Sigmoid colon (tissue), 7 donors: ENCODE results near the gene KLHL1. TPM values are rescaled to one million over a fixed set of nuclear protein-coding genes. Genes with fewer than 3 reads are reported as not detected.

Experiments used
- DNase-seq: peaks from one replicate; pipeline ENCODE4 v3.0.0-alpha.2; 2019
- H3K27ac ChIP-seq, 4 donors: fragments of 200-600 bp; sonication (generic); one replicate each; pipeline ENCODE4 v1.5.1; 2016 to 2019; ENCODE audit warnings: mild to moderate bottlenecking in 1 of 4
- H3K27me3 ChIP-seq, 3 donors: fragments of 200-600 bp; sonication (generic); one replicate each; pipeline ENCODE4 v1.5.1; 2019; ENCODE audit warnings: mild to moderate bottlenecking in 1 of 3
- H3K36me3 ChIP-seq, 4 donors: fragments of 200-600 bp; sonication (generic); one replicate each; pipeline ENCODE4 v1.5.1; 2016 to 2019
- H3K4me1 ChIP-seq, 4 donors: fragments of 200-600 bp; sonication (generic); one replicate each; pipeline ENCODE4 v1.5.1; 2017 to 2019
- H3K4me3 ChIP-seq, 4 donors: fragments of 200-600 bp; sonication (generic); one replicate each; pipeline ENCODE4 v1.5.1; 2017 to 2019; ENCODE audit warnings: mild to moderate bottlenecking in 2 of 4, moderate library complexity in 1 of 4
- H3K9me3 ChIP-seq, 4 donors: fragments of 200-600 bp in 3 of 4; sonication (generic) in 3 of 4; one replicate each; pipeline versions ENCODE4 v1.5.1 to v1.6.1; 2013 to 2019
- EP300 ChIP-seq, 4 donors: sonication (generic); formaldehyde crosslinking; IDR thresholded peaks; one replicate each; pipeline ENCODE4 v1.6.1; 2017; ENCODE audit warnings: antibody characterized with exemption in 4 of 4
- POLR2A ChIP-seq, 2 donors: fragments of 450-650 bp; IDR thresholded peaks; one replicate each; pipeline ENCODE4 v1.6.1; 2016; ENCODE audit warnings: antibody characterized with exemption in 2 of 2, mild to moderate bottlenecking in 2 of 2, moderate library complexity in 2 of 2
- POLR2AphosphoS5 ChIP-seq, 4 donors: sonication (generic); formaldehyde crosslinking; IDR thresholded peaks; one replicate each; pipeline ENCODE4 v1.6.1; 2017; ENCODE audit warnings: antibody characterized with exemption in 4 of 4
- WGBS, 2 donors: extraction: QIAGEN DNeasy Blood & Tissue Kit; methylation state at CpG; one replicate each; pipeline ENCODE4 v1.1.7; 2013; 5-methylcytosine and 5-hydroxymethylcytosine counted together
- intact Hi-C: fragments of 100-400 bp; cut with DNase I; formaldehyde crosslinking; loops from one replicate; pipeline ENCODE4 v1.15.1; 2023
- polyA plus RNA-seq, 3 donors: library from polyadenylated mRNA; stranded (reverse); fragments of 200-250 nt; gene quantifications; one replicate each; pipeline ENCODE4 v1.2.3, GENCODE V29; 2013
- total RNA-seq, 4 donors: library from RNA; depleted of rRNA; stranded (reverse); fragments of >200 nt; gene quantifications; one replicate each; pipeline ENCODE4 v1.1.0, GENCODE V29; 2016
- TF ChIP-seq, protein P1 (sequence below), 4 experiments: fragments of 450-650 bp in 3 of 4; fragments of 200-600 bp in 1 of 4; IDR thresholded peaks; one replicate each; pipeline ENCODE4 v1.5.1; 2016 to 2019; ENCODE audit warnings: antibody characterized with exemption in 4 of 4, mild to moderate bottlenecking in 3 of 4, moderate library complexity in 2 of 4
- donor health status: healthy with polysubstance abuse.
- donor health status: Bipolar disorder and iron deficiency.
- donor health status: healthy.

KLHL1 gene
- total and polyA plus RNA-seq, 7 donors: 0.10 to 0.36 (median 0.27) TPM; not detected in 4

DNA sequence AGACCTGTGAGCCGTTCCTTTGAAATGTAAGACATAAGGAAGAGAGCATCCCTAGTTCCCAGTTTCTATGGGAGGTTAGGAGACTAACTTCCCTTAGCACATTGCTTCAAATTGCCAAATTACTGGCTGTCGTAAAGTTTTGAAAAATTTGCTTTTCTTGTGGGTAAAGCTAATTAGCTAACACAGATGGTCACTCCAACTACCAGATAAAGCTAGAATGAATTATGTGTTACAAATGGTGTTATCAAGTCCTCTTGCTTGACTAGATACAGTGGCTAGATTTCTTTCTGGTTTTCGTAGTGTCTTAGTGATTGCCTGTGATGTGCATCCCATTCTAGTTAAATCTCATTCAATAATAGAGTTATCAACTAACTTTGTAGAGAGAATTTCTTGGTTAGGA is 417.3 kb downstream of the KLHL1 start:
- no peaks in the 10 kb centered on the region for H3K36me3 ChIP-seq
- no peak overlapping the region for H3K27ac ChIP-seq
- no peaks in the 10 kb centered on the region for H3K9me3 ChIP-seq
- intact Hi-C loops: no loop called here
- no peak overlapping the region for H3K4me3 ChIP-seq
- no peak for DNase-seq
- 51 to 72% methylated on average over 3 of the region's 3 CpGs for WGBS, 2 donors
- H3K4me1 ChIP-seq: no peaks in the 10 kb centered on the region
- no peak for TF ChIP-seq POLR2AphosphoS5 (IDR thresholded peaks at IDR 0.05)
- TF ChIP-seq, protein P1, sequence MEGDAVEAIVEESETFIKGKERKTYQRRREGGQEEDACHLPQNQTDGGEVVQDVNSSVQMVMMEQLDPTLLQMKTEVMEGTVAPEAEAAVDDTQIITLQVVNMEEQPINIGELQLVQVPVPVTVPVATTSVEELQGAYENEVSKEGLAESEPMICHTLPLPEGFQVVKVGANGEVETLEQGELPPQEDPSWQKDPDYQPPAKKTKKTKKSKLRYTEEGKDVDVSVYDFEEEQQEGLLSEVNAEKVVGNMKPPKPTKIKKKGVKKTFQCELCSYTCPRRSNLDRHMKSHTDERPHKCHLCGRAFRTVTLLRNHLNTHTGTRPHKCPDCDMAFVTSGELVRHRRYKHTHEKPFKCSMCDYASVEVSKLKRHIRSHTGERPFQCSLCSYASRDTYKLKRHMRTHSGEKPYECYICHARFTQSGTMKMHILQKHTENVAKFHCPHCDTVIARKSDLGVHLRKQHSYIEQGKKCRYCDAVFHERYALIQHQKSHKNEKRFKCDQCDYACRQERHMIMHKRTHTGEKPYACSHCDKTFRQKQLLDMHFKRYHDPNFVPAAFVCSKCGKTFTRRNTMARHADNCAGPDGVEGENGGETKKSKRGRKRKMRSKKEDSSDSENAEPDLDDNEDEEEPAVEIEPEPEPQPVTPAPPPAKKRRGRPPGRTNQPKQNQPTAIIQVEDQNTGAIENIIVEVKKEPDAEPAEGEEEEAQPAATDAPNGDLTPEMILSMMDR (IDR thresholded peaks at IDR 0.05): no peak
- no peak for TF ChIP-seq POLR2A (IDR thresholded peaks at IDR 0.05)
- no peak for TF ChIP-seq EP300 (IDR thresholded peaks at IDR 0.05)
- H3K27me3 ChIP-seq: no peaks in the 10 kb centered on the region

DNA sequence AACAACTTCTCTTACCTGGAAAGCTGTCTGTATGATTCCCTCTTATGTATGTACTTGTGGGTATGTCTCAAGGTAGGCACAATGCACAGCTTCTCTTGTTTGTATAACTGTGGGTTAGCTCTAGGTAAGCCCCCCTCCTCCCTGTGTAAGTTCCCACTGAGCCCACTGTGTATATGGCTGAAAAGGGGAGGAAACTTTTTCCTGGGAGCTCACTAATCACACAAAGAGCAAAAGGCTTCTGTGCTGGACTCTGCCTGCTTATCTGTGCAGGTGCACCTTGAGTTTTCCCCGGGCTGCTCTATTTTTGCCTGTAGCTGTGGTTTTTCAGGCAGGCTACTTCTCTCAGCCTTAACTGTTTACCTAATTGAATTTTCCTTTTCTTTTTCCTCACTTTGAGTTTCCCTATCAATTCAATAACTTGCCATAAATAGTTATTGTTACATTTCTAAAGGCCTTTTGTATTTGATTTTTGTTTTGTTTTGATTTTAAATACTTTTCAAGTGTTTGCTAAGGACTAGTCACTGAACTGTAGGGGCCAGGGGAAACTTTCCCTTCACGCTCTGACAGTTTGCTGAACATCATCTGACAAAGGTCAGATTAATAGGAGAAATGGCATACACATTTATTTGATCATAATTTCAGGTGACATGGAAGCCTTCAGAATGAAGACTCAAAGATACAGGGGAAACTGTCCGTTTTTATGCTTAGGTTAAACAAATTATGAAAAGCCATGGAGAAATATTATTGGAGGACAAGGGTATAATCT is 424.1 kb downstream of the KLHL1 start:
- H3K4me1 ChIP-seq: no peaks in the 10 kb centered on the region
- H3K27me3 ChIP-seq: no peaks in the 10 kb centered on the region
- no peak overlapping the region for H3K4me3 ChIP-seq
- no peaks in the 10 kb centered on the region for H3K36me3 ChIP-seq
- no peaks in the 10 kb centered on the region for H3K9me3 ChIP-seq
- TF ChIP-seq POLR2AphosphoS5 (IDR thresholded peaks at IDR 0.05) (no peak), EP300 (IDR thresholded peaks at IDR 0.05) (no peak)
- no peak for DNase-seq
- 26 to 49% methylated on average over 3 of the region's 3 CpGs for WGBS, 2 donors
- intact Hi-C loops: no loop called here
- no peak overlapping the region for H3K27ac ChIP-seq

DNA sequence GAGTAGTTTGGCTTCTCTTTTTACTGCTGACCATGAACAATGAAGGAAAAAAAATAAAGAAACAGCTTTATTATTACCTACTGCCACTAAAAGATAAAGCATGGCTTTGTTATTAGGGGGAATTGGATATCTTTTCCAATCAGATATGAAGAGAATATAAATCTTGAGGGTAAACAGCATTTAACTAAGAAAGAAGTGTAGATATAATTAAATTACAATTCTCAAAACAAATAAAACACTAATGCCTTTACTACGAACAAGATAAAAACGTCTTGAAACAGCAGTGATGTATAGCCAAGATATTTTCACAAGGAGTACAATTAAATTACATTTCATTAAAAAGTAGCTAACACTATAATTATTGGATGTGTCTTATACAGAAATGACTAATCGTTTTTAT is 426.5 kb downstream of the KLHL1 start:
- H3K36me3 ChIP-seq: no peaks in the 10 kb centered on the region
- intact Hi-C loops: no loop called here
- no peak for DNase-seq

DNA sequence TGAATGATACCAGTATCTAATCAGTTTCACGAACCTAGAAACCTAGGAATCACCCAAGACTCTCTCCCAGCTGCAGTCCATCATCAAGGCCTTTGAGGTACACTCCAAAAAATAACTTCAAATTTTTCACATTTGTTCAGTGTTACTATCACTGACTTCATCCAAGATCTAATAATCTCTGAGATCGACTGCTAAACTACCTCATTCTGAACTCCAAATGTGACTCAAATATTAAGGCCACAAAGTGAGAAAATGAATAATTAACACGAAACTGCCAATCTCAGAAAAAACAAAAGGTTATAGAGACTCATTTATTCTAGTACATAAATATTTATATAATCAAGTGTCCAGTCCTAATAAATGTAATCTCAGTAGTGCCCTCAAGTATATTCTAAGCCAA is 430.9 kb downstream of the KLHL1 start:
- no peaks in the 10 kb centered on the region for H3K36me3 ChIP-seq
- no peak overlapping the region for H3K27ac ChIP-seq
- TF ChIP-seq, protein P1 (IDR thresholded peaks at IDR 0.05): no peak
- TF ChIP-seq POLR2AphosphoS5 (IDR thresholded peaks at IDR 0.05) (no peak), EP300 (IDR thresholded peaks at IDR 0.05) (no peak)
- no peak for DNase-seq
- H3K4me3 ChIP-seq: no peak overlapping the region
- 77 to 79% methylated on average over 3 of the region's 3 CpGs for WGBS, 2 donors
- intact Hi-C loops: no loop called here
- H3K9me3 ChIP-seq: no peaks in the 10 kb centered on the region
- H3K4me1 ChIP-seq: no peaks in the 10 kb centered on the region
- H3K27me3 ChIP-seq: no peaks in the 10 kb centered on the region

More for the DNA sequence above, 426.5 kb downstream of the KLHL1 start:
- Histone ChIP-seq H3K9me3 (no peaks in the 10 kb centered on the region), H3K27me3 (no peaks in the 10 kb centered on the region), H3K27ac (no peak overlapping the region), H3K4me3 (no peak overlapping the region), H3K4me1 (no peaks in the 10 kb centered on the region)
- TF ChIP-seq POLR2A (IDR thresholded peaks at IDR 0.05): no peak
- no peak for TF ChIP-seq EP300 (IDR thresholded peaks at IDR 0.05)
- no peak for TF ChIP-seq POLR2AphosphoS5 (IDR thresholded peaks at IDR 0.05)
- TF ChIP-seq, protein P1 (IDR thresholded peaks at IDR 0.05): no peak
- 63 to 79% methylated on average over 3 of the region's 3 CpGs for WGBS, 2 donors

DNA sequence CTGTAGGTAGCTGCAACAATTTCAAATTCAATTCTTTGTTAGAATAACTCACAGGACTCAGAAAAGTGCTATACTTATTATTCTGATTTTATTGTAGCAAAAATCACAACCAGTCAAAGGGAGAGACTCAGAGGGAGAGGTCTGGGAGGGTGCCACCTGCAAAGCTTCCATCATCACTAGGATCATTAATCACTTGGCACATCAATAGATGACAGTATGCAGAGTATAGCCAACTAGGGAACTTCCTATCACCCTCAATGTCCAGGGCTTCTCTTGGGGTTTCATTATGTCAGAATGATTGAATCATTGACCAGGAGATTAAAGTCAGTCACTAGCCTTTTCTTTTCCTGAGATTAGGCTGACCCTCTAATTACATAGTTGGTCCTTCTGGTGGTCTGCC is 432.0 kb downstream of the KLHL1 start:
- H3K9me3 ChIP-seq: no peaks in the 10 kb centered on the region
- intact Hi-C loops: no loop called here
- no peaks in the 10 kb centered on the region for H3K4me1 ChIP-seq
- no peak for DNase-seq
- TF ChIP-seq EP300 (IDR thresholded peaks at IDR 0.05) (no peak), POLR2A (IDR thresholded peaks at IDR 0.05) (no peak)
- TF ChIP-seq, protein P1 (IDR thresholded peaks at IDR 0.05): no peak
- H3K4me3 ChIP-seq: no peak overlapping the region
- H3K36me3 ChIP-seq: no peaks in the 10 kb centered on the region
- H3K27ac ChIP-seq: no peak overlapping the region
- H3K27me3 ChIP-seq: no peaks in the 10 kb centered on the region
